Gastrocnemius medialis (tissue), 4 donors: ENCODE measurements around the gene PLB1. TPM values are rescaled to one million over a fixed set of nuclear protein-coding genes. Genes with fewer than 3 reads are reported as not detected.

Source experiments
- ATAC-seq, 2 donors: fragments of 150-250 bp; one replicate each; pipeline ENCODE4 v1.9.1; 2016
- DNase-seq, 2 donors: peaks; one replicate each; pipeline ENCODE4 v3.0.0-alpha.2; 2019
- H3K27ac ChIP-seq, 4 donors: fragments of 200-600 bp; sonication (generic); 1 replicate in 1 of 4; 2 replicates in 3 of 4; pipeline ENCODE4 v1.5.1; 2016 to 2018; ENCODE audit warnings: mild to moderate bottlenecking in 2 of 4, moderate library complexity in 1 of 4
- H3K27me3 ChIP-seq, 3 donors: fragments of 200-600 bp; sonication (generic) in 2 of 3; 1 replicate in 1 of 3; 2 replicates in 2 of 3; pipeline versions ENCODE4 v1.5.1 to v1.6.0; 2016 to 2019; ENCODE audit warnings: mild to moderate bottlenecking in 1 of 3, moderate library complexity in 1 of 3
- H3K36me3 ChIP-seq, 2 donors: fragments of 200-600 bp; sonication (generic) in 1 of 2; one replicate each; pipeline ENCODE4 v1.5.1; 2017 to 2018
- H3K4me1 ChIP-seq, 2 donors: fragments of 200-600 bp; sonication (generic) in 1 of 2; one replicate each; pipeline ENCODE4 v1.5.1; 2016 to 2017; ENCODE audit warnings: mild to moderate bottlenecking in 2 of 2
- H3K4me3 ChIP-seq, 4 donors: fragments of 200-600 bp; sonication (generic) in 3 of 4; 1 replicate in 1 of 4; 2 replicates in 3 of 4; pipeline ENCODE4 v1.5.1; 2016 to 2019; ENCODE audit warnings: mild to moderate bottlenecking in 2 of 4
- H3K9me3 ChIP-seq, 3 donors: fragments of 200-600 bp; sonication (generic) in 2 of 3; 1 replicate in 1 of 3; 2 replicates in 2 of 3; pipeline ENCODE4 v1.5.1; 2016 to 2019
- POLR2A ChIP-seq, 2 donors: fragments of 450-650 bp; IDR thresholded peaks; one replicate each; pipeline ENCODE4 v1.6.1; 2017; ENCODE audit warnings: antibody characterized with exemption in 2 of 2, mild to moderate bottlenecking in 2 of 2, moderate library complexity in 2 of 2
- in situ Hi-C, 4 donors: fragments of 200-750 bp; cut with MboI; loops; one replicate each; pipeline versions ENCODE4 v1.15.0 to v1.8.0; 2017; ENCODE audit warnings: low sequenced_read_pairs in 4 of 4
- intact Hi-C: fragments of 100-400 bp; cut with DNase I; formaldehyde crosslinking; loops from one replicate; pipeline ENCODE4 v1.15.1; 2023; ENCODE audit warnings: low total_unique reads
- total RNA-seq, 4 donors: library from RNA; depleted of rRNA; stranded (reverse); fragments of >200 nt; gene quantifications; one replicate each; pipeline versions ENCODE4 v1.1.0 to v1.2.3, GENCODE V29; 2016
- TF ChIP-seq, protein P1 (sequence below), 5 experiments: fragments of 450-650 bp in 3 of 5; fragments of 200-600 bp in 2 of 5; sonication (generic) in 2 of 5; IDR thresholded peaks in 4 of 5; conservative IDR thresholded peaks in 1 of 5; 1 replicate in 4 of 5; 2 replicates in 1 of 5; pipeline ENCODE4 v1.5.1; 2016 to 2019; ENCODE audit warnings: antibody characterized with exemption in 5 of 5, mild to moderate bottlenecking in 3 of 5, moderate library complexity in 3 of 5

Gene PLB1
- total RNA-seq, 4 donors from 2014 or later: 1.2 to 4.3 (median 2.8) TPM

DNA sequence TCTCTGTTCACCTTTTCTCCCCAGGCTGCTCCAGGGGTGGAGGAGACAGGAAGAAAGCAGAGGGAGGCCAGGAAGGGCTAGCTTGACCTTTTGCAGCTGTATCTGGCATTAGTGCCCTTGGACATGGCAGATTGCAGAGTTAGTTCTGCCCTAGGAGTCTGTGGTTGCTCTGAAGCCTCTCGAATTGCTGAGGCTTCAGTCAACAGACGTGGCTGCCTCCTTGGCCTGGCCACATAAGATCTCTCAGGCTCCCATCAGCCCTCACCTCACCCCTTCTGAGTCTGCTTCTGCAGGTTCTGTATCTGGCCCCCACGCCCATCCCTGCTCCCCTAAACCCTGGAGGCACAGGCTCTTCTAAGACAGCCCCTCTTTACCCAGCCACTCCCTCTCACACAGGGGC lies 18.2 kb upstream of the PLB1 start:
- no peak overlapping the region for H3K27ac ChIP-seq
- TF ChIP-seq, protein P1, sequence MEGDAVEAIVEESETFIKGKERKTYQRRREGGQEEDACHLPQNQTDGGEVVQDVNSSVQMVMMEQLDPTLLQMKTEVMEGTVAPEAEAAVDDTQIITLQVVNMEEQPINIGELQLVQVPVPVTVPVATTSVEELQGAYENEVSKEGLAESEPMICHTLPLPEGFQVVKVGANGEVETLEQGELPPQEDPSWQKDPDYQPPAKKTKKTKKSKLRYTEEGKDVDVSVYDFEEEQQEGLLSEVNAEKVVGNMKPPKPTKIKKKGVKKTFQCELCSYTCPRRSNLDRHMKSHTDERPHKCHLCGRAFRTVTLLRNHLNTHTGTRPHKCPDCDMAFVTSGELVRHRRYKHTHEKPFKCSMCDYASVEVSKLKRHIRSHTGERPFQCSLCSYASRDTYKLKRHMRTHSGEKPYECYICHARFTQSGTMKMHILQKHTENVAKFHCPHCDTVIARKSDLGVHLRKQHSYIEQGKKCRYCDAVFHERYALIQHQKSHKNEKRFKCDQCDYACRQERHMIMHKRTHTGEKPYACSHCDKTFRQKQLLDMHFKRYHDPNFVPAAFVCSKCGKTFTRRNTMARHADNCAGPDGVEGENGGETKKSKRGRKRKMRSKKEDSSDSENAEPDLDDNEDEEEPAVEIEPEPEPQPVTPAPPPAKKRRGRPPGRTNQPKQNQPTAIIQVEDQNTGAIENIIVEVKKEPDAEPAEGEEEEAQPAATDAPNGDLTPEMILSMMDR (IDR thresholded peaks at IDR 0.05 in 4 of 5, conservative IDR thresholded peaks at IDR 0.05 in 1 of 5): no peak
- TF ChIP-seq POLR2A (IDR thresholded peaks at IDR 0.05): no peak
- H3K36me3 ChIP-seq: no peaks in the 10 kb centered on the region
- in situ Hi-C loops (no loop called here), intact Hi-C loops (no loop called here)
- no peaks in the 10 kb centered on the region for H3K9me3 ChIP-seq
- no peak overlapping the region for H3K4me3 ChIP-seq
- H3K27me3 ChIP-seq: no peaks in the 10 kb centered on the region
- ATAC-seq (no peak), DNase-seq (no peak)
- H3K4me1 ChIP-seq: no peaks in the 10 kb centered on the region

DNA sequence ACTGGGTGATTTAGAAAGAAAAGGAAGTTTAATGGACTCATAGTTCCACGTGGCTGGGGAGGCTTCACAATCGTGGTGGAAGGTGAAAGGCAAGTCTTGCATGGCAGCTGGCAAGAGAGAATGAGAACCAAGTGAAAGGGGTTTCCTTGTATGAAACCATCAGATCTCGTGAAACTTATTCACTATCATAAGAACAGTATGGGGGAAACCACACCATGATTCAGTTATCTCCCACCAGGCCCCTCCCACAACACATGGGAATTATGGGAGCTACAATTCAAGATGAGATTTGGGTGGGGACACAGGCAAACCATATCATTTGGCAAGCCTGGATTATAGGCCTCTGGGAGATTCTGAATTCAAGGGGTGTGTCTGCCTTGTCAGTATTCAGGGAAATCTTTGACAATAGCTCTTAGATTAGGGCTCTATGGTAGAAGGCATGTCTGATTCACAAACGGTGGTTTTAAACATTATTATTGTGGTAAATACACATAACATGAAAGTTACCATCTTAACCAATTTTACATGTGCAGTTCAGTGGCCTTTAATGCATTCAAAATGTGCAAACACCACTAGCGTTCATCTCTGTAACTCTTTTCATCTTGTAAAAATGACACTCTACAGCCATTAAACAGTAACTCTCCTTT lies 15.3 kb upstream of the PLB1 start:
- no peak for ATAC-seq
- H3K27me3 ChIP-seq: no peaks in the 10 kb centered on the region
- H3K4me3 ChIP-seq: no peak overlapping the region
- TF ChIP-seq, protein P1 (IDR thresholded peaks at IDR 0.05 in 4 of 5, conservative IDR thresholded peaks at IDR 0.05 in 1 of 5): no peak
- TF ChIP-seq POLR2A (IDR thresholded peaks at IDR 0.05): no peak
- no peak for DNase-seq
- H3K4me1 ChIP-seq: no peaks in the 10 kb centered on the region
- no peak overlapping the region for H3K27ac ChIP-seq
- no peaks in the 10 kb centered on the region for H3K9me3 ChIP-seq
- in situ Hi-C loops: no loop called here
- intact Hi-C loops: no loop called here
- H3K36me3 ChIP-seq: no peaks in the 10 kb centered on the region

DNA sequence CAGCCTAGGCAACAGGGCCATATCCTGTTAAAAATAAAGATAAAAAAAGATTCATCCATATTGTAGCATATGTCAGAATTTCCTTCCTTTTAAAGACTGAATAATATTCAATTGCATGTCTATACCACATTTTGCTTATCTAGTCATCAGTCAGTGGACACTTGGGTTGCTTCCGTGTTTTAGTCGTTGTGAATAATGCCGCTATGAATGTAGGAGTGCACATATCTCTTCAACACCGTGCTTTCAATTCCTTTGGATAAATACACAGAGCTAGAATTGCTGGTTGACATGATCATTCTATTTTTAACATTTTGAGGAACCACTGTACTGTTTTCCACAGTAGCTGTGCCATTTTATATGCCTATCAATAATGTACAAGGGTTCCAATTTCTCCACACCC lies 14.0 kb upstream of the PLB1 start:
- no peaks in the 10 kb centered on the region for H3K36me3 ChIP-seq
- no peak for DNase-seq
- ATAC-seq: no peak

DNA sequence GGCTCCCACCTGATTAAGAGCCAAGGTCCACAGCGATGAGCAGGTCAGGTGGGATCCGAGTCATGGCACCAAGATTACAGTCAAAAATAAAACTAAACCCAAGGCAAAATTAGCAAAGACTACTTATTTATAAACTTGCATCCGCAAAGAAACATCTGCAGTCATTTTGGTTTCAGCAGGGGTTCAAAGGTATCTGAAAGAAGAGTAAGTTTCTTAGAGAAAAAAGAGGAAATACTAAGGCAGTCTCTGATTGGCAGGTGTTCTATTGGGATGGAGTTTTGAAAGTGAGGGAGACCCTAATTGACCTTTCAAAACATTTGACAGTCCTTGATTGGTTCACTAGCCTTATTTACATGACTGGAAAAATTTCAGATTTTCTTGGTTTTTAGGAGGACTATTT lies 11.0 kb upstream of the PLB1 start:
- intact Hi-C loops (no loop called here), in situ Hi-C loops (no loop called here)
- H3K4me3 ChIP-seq: no peak overlapping the region
- no peak for TF ChIP-seq POLR2A (IDR thresholded peaks at IDR 0.05)
- TF ChIP-seq, protein P1 (IDR thresholded peaks at IDR 0.05 in 4 of 5, conservative IDR thresholded peaks at IDR 0.05 in 1 of 5): no peak
- H3K36me3 ChIP-seq: no peaks in the 10 kb centered on the region
- H3K27ac ChIP-seq: no peak overlapping the region
- no peak for DNase-seq
- no peaks in the 10 kb centered on the region for H3K27me3 ChIP-seq
- no peak for ATAC-seq
- H3K9me3 ChIP-seq: no peaks in the 10 kb centered on the region
- no peaks in the 10 kb centered on the region for H3K4me1 ChIP-seq

More for the DNA sequence above, 14.0 kb upstream of the PLB1 start:
- TF ChIP-seq POLR2A (IDR thresholded peaks at IDR 0.05): no peak
- TF ChIP-seq, protein P1 (IDR thresholded peaks at IDR 0.05 in 4 of 5, conservative IDR thresholded peaks at IDR 0.05 in 1 of 5): no peak
- no peak overlapping the region for H3K27ac ChIP-seq
- no peaks in the 10 kb centered on the region for H3K9me3 ChIP-seq
- no peaks in the 10 kb centered on the region for H3K4me1 ChIP-seq
- intact Hi-C loops: no loop called here
- in situ Hi-C loops: no loop called here
- no peaks in the 10 kb centered on the region for H3K27me3 ChIP-seq
- no peak overlapping the region for H3K4me3 ChIP-seq

DNA sequence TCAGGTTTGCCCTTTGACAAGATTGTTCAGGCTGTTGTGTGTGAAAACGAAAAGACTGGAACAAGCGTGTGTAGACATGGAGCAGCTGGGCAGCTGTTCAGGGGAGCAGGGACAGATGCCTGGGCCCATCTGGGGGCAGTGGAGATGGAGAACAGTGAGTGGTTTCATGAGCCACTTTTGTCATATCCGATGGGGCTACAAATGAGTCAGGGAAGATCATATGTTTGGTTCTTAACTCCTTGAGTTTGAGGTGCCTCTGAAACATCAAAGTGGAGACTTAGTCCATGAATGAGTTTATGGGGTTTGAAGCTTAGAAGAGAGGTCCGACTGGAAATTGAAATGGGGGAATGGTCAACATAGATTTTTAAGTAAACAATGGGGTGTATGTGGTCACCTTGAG lies 9.3 kb upstream of the PLB1 start:
- H3K36me3 ChIP-seq: no peaks in the 10 kb centered on the region
- no peaks in the 10 kb centered on the region for H3K4me1 ChIP-seq
- intact Hi-C loops (no loop called here), in situ Hi-C loops (no loop called here)
- H3K27ac ChIP-seq: no peak overlapping the region
- H3K9me3 ChIP-seq: no peaks in the 10 kb centered on the region
- DNase-seq (no peak), ATAC-seq (no peak)
- H3K27me3 ChIP-seq: no peaks in the 10 kb centered on the region
- H3K4me3 ChIP-seq: no peak overlapping the region
- no peak for TF ChIP-seq POLR2A (IDR thresholded peaks at IDR 0.05)
- TF ChIP-seq, protein P1 (IDR thresholded peaks at IDR 0.05 in 4 of 5, conservative IDR thresholded peaks at IDR 0.05 in 1 of 5): no peak
